Measurements from ENCODE around the gene PFDN5.

PFDN5 gene

DNA sequence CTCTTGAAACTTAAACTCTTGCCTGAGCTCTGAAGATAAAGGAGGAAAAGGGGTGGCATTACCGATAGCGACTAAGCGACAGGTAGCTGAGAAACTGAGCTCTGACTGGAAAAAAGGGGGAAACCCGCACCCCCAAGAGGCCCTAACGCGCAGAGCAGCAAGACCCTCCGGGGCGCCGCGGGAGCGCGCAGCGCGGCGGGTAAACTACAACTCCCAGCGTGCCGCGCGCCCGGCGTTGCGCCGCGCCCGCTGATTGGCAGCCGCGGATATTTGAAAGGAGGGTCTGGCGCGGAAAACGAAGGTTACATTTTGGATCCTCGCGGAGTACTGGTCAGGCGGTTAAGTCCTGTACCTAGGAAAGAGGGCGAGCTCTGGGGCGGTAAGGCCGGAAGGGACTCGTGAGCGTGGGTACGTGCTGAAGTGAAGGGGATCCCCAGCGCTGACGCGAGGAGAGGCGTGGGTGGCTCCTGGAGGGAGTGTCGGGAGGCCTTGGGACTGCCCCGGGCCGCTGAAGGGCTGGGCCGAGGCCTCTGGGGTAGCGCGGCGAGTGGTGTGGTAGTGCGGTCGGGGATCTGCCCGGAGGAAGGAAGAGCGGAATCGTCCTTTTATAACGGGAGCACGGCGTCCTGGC is 27.2 kb upstream of the PFDN5 start, which contains the start of gene ESPL1:
Gene ESPL1 (plus strand): TSS at position 301 of the 631 bp plus-strand sequence. CDS start 468 bp downstream, outside the sequence.
- H3K27me3 Mint-ChIP-seq (ENCODE audit: low read depth), result peaks cover 3% of the 10 kb centered on the region
- H3K4me3 Mint-ChIP-seq, result peak within 1 kb of the TSS; percentile 98 to 99 (median 99)
- TF ChIP-seq, protein P1, sequence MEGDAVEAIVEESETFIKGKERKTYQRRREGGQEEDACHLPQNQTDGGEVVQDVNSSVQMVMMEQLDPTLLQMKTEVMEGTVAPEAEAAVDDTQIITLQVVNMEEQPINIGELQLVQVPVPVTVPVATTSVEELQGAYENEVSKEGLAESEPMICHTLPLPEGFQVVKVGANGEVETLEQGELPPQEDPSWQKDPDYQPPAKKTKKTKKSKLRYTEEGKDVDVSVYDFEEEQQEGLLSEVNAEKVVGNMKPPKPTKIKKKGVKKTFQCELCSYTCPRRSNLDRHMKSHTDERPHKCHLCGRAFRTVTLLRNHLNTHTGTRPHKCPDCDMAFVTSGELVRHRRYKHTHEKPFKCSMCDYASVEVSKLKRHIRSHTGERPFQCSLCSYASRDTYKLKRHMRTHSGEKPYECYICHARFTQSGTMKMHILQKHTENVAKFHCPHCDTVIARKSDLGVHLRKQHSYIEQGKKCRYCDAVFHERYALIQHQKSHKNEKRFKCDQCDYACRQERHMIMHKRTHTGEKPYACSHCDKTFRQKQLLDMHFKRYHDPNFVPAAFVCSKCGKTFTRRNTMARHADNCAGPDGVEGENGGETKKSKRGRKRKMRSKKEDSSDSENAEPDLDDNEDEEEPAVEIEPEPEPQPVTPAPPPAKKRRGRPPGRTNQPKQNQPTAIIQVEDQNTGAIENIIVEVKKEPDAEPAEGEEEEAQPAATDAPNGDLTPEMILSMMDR (IDR thresholded peaks at IDR 0.05; ENCODE audit: unreplicated experiment in 3 of 3), result peak; percentile 47 to 52 (median 48)
- H3K9me3 Mint-ChIP-seq, result no peaks in the 10 kb centered on the region
- H3K27ac Mint-ChIP-seq, result peak within 1 kb of the TSS; percentile 44 to 85 (median 49)
- peaks cover 33% of the 10 kb centered on the region for H3K4me1 Mint-ChIP-seq
- peaks cover 10% of the 10 kb centered on the region for H3K36me3 Mint-ChIP-seq (ENCODE audit: low read depth)

DNA sequence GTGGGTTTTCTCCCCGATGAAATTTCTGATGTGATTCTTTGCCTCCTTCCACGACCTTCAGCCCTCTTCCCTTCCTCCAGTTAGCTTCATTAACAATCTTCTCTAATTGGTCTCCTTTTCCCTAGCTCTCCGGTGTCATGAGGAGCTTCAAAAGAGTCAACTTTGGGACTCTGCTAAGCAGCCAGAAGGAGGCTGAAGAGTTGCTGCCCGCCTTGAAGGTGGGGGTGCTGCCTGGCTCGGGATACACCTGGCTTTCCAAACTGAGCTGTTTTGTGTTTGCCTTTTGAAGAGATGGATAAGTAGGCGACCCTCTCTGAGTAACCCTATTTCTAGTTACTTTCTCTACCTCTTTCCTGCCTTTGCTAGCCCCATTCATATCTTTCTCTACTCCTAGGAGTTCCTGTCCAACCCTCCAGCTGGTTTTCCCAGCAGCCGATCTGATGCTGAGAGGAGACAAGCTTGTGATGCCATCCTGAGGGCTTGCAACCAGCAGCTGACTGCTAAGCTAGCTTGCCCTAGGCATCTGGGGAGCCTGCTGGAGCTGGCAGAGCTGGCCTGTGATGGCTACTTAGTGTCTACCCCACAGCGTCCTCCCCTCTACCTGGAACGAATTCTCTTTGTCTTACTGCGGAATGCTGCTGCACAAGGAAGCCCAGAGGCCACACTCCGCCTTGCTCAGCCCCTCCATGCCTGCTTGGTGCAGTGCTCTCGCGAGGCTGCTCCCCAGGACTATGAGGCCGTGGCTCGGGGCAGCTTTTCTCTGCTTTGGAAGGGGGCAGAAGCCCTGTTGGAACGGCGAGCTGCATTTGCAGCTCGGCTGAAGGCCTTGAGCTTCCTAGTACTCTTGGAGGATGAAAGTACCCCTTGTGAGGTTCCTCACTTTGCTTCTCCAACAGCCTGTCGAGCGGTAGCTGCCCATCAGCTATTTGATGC is 26.4 kb upstream of the PFDN5 start:
- H3K27ac Mint-ChIP-seq, result peak overlapping the region; percentile 44 to 85 (median 49)
- peaks cover 33% of the 10 kb centered on the region for H3K4me1 Mint-ChIP-seq
- peak overlapping the region; percentile 98 to 99 (median 99) for H3K4me3 Mint-ChIP-seq
- TF ChIP-seq, protein P1 (IDR thresholded peaks at IDR 0.05; ENCODE audit: unreplicated experiment in 3 of 3), result no peak
- H3K36me3 Mint-ChIP-seq (ENCODE audit: low read depth), result peaks cover 10% of the 10 kb centered on the region
- peaks cover 3% of the 10 kb centered on the region for H3K27me3 Mint-ChIP-seq (ENCODE audit: low read depth)
- no peaks in the 10 kb centered on the region for H3K9me3 Mint-ChIP-seq

DNA sequence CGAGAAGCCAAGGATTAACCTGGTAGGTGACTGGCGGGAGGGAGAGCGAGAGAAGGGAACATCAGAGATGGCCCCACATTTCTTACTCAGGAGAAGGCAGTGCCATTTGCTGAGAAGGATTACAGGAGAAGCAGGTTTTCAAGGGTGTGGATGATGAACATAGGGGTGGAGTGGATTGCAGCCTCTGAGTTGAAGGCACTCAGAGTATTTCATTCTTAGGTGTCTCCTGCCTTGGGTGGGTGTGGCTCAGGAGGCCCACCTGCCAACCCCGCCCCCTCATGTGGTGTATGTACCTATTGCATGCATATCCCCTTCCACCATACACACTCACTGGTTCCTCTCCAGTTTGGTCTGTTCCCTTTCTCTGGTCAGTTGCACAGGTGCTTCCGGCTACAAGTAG is 20.9 kb upstream of the PFDN5 start:
- Mint-ChIP-seq H3K36me3 (ENCODE audit: low read depth) (peaks cover 34% of the 10 kb centered on the region), H3K9me3 (no peaks in the 10 kb centered on the region), H3K4me1 (peaks cover 11% of the 10 kb centered on the region), H3K4me3 (no peak overlapping the region), H3K27me3 (ENCODE audit: low read depth) (peaks cover 3% of the 10 kb centered on the region), H3K27ac (no peak overlapping the region)
- TF ChIP-seq, protein P1 (IDR thresholded peaks at IDR 0.05; ENCODE audit: unreplicated experiment in 3 of 3), result no peak

DNA sequence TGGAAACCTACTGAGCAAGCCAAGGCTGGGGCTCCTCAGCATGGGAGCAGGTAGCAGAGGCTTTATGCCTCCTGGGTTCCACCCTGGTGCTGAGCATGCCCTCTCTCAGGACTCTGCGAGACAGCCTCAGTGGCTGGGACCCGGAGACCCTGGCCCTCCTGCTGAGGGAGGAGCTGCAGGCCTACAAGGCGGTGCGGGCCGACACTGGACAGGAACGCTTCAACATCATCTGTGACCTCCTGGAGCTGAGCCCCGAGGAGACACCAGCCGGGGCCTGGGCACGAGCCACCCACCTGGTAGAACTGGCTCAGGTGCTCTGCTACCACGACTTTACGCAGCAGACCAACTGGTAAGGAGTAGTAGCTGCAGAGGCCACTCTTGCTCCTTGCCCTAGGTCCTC is 18.8 kb upstream of the PFDN5 start:
- Mint-ChIP-seq H3K9me3 (no peaks in the 10 kb centered on the region), H3K36me3 (ENCODE audit: low read depth) (peaks cover 36% of the 10 kb centered on the region), H3K4me1 (no peaks in the 10 kb centered on the region), H3K27ac (no peak overlapping the region), H3K4me3 (no peak overlapping the region), H3K27me3 (ENCODE audit: low read depth) (no peaks in the 10 kb centered on the region)
- TF ChIP-seq, protein P1 (IDR thresholded peaks at IDR 0.05; ENCODE audit: unreplicated experiment in 3 of 3), result no peak

DNA sequence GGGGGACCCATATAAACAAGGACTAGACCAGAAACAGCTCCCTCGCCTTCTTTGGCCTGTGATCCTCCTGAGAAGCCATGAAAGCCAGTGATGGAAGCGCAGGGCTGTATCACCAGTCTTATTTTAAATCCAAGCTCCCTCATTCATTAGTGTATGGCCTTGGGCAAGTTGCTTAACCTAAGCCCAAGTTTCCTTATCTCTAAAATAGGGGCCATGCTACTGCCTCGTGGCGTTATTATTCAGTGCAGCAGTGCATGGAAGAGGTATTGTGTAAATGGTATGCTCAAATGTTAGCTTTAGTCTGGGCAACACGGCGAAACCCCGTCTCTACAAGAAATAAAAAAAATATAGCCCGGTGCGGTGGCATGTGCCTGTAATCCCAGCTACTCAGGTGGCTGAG is 17.4 kb upstream of the PFDN5 start:
- TF ChIP-seq, protein P1 (IDR thresholded peaks at IDR 0.05; ENCODE audit: unreplicated experiment in 3 of 3), result no peak
- no peaks in the 10 kb centered on the region for H3K4me1 Mint-ChIP-seq
- peak overlapping the region in 1 of 3 experiments; percentile 23 for H3K27ac Mint-ChIP-seq
- H3K36me3 Mint-ChIP-seq (ENCODE audit: low read depth), result peaks cover 42% of the 10 kb centered on the region
- no peak overlapping the region for H3K4me3 Mint-ChIP-seq
- no peaks in the 10 kb centered on the region for H3K27me3 Mint-ChIP-seq (ENCODE audit: low read depth)
- no peaks in the 10 kb centered on the region for H3K9me3 Mint-ChIP-seq

Data from nephron (organoid).